ENCODE results near the gene CCDC34.

The CCDC34 gene, protein sequence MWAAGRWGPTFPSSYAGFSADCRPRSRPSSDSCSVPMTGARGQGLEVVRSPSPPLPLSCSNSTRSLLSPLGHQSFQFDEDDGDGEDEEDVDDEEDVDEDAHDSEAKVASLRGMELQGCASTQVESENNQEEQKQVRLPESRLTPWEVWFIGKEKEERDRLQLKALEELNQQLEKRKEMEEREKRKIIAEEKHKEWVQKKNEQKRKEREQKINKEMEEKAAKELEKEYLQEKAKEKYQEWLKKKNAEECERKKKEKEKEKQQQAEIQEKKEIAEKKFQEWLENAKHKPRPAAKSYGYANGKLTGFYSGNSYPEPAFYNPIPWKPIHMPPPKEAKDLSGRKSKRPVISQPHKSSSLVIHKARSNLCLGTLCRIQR

GRCh38 chr11:27362749-27363575, at the start of gene CCDC34:
CCDC34 (minus strand) TSS chr11:27363215; CDS start chr11:27363194, 21 bp downstream.
- peak; percentile 96 for DNase-seq (ENCODE audit: low read depth, low spot score)

- no peak for DNase-seq (ENCODE audit: low read depth, low spot score)
Observed at GRCh38 chr11:27412192-27412691, 49.2 kb upstream of the CCDC34 start.

- no peak for DNase-seq (ENCODE audit: low read depth, low spot score)
Observed at GRCh38 chr11:27411328-27411727, 48.3 kb upstream of the CCDC34 start.

DNA sequence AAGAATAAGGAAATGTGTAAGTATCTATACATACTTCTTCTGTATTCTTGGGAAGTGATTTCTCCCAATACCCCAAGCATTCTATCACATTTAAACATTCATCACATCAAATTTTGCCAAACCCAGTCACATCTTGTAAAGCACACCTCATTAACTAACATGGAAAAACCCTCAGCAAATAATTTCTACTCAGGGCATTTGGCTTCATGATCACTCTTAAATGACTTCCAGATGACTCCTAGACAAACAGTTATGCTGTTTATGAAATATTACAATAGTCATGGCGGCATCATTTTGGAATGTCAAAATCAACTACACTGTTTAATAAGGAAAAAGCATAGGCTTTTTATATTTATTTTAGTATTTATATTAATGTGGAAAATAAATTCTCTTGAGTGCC, 47.3 kb upstream of the CCDC34 start:
- DNase-seq (ENCODE audit: low read depth, low spot score) = no peak

- no peak for DNase-seq (ENCODE audit: low read depth, low spot score)
Observed at GRCh38 chr11:27409742-27410141, 46.7 kb upstream of the CCDC34 start.

GRCh38 chr11:27409049-27409448, 46.0 kb upstream of the CCDC34 start:
- DNase-seq (ENCODE audit: low read depth, low spot score) = no peak

DNA sequence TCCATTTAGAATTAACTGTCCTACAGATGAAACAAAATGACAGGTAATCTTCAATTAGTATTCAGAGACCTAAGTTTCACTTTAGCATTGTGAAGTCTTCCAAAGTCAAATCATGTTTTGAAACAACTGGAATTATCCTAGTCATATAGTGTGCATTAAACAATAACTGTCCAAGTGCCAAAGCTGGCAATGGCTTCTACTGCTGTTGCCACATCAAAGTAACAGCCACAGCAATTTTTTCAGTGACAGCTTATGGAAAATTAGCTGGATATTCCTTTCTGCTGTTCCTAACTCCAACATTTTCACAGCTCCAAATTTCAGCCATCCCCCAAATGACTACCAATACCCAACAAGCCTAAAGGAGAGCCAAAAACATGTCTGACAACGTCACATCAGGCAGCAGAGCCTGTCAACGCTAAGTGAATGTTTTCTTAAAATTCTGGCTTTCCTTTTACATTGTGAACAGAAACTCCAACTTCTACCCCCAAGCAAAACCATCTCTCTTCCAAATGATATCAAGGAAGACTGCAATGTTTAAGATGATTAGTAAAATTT, 45.3 kb upstream of the CCDC34 start:
- DNase-seq (ENCODE audit: low read depth, low spot score) = no peak

DNA sequence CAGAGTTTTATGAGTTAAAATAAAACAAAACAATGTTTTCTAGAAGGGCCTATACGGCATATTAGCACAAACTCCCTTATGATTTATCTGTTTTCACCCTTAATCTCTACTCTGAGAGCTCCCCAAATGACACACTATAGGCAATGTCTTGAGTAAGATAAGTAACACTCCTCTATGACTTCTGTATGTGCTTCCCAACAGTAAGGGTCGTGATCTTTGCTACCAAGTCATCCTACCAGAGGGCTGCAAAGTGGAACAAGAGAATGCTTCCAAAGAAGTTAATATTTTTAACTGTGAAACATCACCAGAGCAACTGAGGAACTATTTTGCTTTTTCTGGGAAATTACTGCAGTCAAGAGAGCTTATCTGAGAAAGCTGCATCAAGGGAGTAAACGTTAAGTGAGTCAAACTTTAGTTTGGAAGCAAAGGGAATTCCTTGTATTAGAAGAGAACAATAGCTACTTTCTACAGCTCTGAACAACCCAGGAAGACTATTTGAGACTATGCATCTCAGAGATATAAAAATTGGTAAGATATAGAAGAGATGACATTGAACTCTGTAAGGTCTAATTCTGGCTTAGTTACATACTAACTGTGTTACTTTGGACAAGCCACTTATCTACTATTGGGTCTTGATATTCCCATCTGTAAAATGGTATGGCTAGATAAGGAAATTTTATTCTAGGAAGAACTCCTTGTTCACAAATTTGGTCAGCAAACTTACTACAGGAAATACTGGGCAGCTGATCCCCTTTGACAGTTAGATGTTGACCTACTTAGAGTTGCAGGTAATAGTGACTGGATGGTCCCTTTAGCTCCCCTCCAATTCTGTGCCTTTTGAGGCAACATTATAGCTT, 43.7 kb upstream of the CCDC34 start:
- no peak for DNase-seq (ENCODE audit: low read depth, low spot score)

DNA sequence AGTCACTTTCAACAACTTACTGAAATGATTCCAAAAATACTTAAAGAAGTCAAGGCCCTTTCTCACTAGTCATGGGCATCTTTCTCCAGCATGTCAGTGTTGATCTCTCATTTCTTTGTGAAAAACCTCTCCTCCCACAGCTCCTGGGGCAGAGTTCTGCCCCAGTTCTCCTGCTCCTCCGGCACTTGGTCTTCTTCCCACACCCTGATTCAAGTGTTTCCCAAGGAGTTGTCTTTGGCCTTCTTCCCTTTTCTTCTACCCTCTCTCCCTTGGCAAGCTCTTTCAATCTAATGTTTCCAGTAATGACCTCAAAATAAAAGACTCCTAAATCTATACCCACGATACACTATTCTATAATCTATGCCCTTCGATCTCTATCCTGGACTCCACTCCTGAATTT, 42.1 kb upstream of the CCDC34 start:
- DNase-seq (ENCODE audit: low read depth, low spot score) = no peak

DNA sequence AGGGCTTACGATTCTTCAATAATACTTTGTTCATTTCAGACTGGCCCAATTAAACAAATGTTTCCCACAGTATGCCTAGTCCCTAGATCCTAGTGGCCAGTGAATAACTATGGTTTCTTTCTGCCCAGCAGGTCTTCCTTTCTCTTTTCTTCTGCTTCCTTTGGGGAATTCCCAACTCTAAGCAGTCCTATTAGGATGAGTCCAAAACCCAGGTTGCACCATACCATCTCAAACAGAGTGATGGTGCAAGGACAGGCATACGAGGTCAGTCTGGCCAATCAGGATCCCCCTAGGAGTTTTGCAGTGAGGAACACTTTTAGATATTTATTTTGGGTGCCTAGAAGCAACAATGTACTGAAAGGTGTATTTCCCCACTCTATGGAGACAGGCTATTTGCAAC, 41.4 kb upstream of the CCDC34 start:
- no peak for DNase-seq (ENCODE audit: low read depth, low spot score)

- no peak for DNase-seq (ENCODE audit: low read depth, low spot score)
Observed at GRCh38 chr11:27403195-27403594, 40.2 kb upstream of the CCDC34 start.

DNA sequence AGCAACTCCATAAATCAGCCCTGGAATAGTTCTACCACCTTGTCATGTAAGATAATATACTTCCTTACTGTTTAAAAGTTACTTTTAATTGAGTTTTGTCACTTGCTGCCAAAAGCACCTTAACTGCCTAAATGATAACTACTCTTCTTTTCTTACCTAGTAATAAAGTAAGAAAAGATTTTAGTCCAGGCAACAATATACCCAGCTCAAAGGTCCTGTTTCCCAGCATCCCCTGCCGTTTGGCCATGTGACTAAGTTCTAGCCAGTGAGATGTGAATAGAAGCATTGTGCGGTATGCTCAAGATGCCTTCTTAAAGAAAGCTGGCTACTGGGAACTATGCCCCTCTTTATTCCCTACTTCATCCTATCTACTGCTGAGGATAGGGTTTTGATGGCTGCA, 39.4 kb upstream of the CCDC34 start:
- no peak for DNase-seq (ENCODE audit: low read depth, low spot score)

- no peak for DNase-seq (ENCODE audit: low read depth, low spot score)
Observed at GRCh38 chr11:27401833-27402316, 38.9 kb upstream of the CCDC34 start.

DNA sequence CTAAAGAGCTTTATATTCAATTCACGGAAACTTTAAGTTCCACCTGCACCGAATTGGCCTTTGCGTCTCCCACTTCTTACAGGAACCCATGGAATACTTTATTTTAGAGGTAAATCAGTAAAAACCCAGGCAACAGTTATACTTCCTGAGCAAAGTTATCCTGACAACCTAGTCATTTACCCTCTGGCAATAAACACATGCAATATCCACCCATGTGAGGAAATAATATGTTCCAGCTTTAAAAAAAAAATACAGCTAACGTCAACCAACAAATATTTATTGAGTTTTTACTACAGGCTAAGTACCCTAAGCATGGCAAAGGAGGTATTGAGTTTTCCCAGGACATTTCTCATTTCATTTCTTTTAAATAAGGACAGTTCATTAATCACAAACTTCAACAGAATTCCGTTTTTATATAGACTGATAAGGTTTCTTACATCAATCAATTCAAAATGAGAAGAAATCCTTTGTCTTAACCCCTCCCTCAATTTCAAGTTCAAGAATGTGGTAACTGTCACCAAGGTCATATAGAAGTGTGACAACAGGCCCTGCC, 38.3 kb upstream of the CCDC34 start:
- DNase-seq (ENCODE audit: low read depth, low spot score) = no peak

GRCh38 chr11:27398400-27398770, 35.4 kb upstream of the CCDC34 start:
- DNase-seq (ENCODE audit: low read depth, low spot score) = no peak

GRCh38 chr11:27397624-27398399, 34.8 kb upstream of the CCDC34 start:
- peak; percentile 47 for DNase-seq (ENCODE audit: low read depth, low spot score)

DNA sequence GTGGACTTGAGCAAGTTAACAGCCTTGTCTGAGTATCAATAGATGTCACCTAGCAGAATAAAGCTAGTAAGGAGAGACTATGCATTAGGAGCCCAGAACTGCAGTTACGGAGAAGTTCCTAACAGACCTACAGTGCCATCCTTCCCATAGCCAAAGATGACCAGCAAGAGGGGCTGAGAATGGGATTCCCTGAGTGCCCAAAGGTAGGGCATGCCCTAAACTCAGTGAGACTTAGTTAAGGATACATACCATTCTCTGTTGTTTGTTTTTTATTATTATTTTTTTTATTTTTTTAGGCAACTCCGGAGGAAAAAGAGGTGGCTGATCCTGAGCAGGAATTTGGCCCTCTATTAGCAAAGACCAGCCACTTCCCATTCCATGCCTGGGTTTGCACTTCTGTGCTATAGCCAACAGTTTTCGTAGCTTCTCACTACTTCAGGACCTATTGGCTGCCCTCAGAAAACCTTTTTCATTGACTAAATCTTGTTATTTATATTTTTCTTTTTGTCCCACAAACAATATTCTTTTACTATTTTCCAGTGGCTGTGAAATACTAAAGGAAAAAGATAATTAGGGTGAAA, 33.3 kb upstream of the CCDC34 start:
- DNase-seq (ENCODE audit: low read depth, low spot score) = no peak

- peak; percentile 16 for DNase-seq (ENCODE audit: low read depth, low spot score)
Observed at GRCh38 chr11:27395556-27396258, 32.7 kb upstream of the CCDC34 start.

DNA sequence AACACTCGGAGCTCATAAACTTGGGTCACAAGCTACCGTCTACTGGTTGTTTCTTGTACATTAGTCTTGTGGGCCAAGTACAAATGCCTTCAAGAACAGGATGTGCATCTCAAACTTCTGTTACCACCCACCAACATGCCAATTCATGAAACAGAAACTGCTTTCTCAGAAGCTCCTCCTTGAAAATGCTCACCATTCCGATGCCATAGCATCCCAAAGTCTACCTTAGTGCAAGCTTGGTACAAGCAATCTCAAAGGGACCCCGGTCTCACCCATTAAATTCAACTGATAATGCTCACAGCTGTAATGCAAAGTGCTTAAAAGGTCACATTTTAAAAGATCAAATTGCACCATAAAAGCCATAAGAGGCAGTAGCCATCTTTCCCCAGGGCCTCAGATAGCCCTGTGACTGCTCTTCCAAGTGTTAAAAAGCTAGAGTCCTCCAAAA, 31.8 kb upstream of the CCDC34 start:
- no peak for DNase-seq (ENCODE audit: low read depth, low spot score)

Data from ELF-1 (cell line).